Stomach smooth muscle (tissue), 2 donors: ENCODE results near the gene DNAJA2.

ENCODE experiments used
- H3K27ac ChIP-seq: one replicate; pipeline ENCODE4 v1.7.0; 2013; ENCODE audit warnings: mild to moderate bottlenecking, low read length, inconsistent platforms
- H3K27me3 ChIP-seq, 2 donors: one replicate each; pipeline ENCODE4 v1.7.0; 2013; ENCODE audit warnings: low read length in 2 of 2; ENCODE audit not compliant: insufficient read depth in 2 of 2, control insufficient read depth in 1 of 2
- H3K36me3 ChIP-seq, 2 donors: one replicate each; pipeline ENCODE4 v1.7.0; 2013; ENCODE audit warnings: low read length in 2 of 2; ENCODE audit not compliant: control insufficient read depth in 2 of 2, insufficient read depth in 2 of 2
- H3K4me1 ChIP-seq: one replicate; pipeline ENCODE4 v1.7.0; 2013; ENCODE audit warnings: low read length; ENCODE audit not compliant: control insufficient read depth, insufficient read depth
- H3K4me3 ChIP-seq, 2 donors: one replicate each; pipeline ENCODE4 v1.7.0; 2013; ENCODE audit warnings: low read length in 2 of 2
- H3K9ac ChIP-seq, 2 donors: one replicate each; pipeline ENCODE4 v1.7.0; 2013; ENCODE audit warnings: low read length in 2 of 2, mild to moderate bottlenecking in 1 of 2
- H3K9me3 ChIP-seq, 2 donors: one replicate each; pipeline ENCODE4 v1.7.0; 2013; ENCODE audit warnings: low read length in 2 of 2; ENCODE audit not compliant: control insufficient read depth in 2 of 2
- donor health status: healthy.
- donor health status: Pancreatic carcinoma.

The DNAJA2 gene

DNA sequence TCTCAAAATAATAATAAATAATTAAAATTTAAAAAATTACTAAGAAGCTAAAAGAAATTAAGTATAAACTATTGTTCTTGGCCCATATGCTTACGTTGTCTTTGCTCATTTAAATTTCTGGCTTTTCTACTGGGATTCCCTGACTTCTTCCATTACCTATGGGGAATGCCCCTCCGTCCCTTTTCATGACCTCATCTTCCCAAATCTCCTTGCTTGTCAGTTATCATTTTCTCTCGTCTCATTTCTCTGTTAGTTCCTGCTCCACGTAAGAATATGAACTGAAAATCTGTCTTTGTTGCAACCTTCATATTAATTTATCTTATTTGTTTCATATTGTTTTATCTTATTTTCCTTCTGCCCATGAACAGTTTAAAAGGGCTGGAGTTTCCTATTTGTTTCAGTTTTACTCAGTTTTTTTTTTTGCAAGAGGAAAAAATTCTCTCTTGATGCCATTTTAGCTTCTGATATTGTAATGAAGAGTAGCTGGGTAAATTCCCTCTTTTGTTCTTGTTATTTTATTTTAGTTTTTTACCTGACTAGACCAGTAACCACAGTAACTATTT is 2.5 kb upstream of the DNAJA2 start:
- peaks cover 17% of the 10 kb centered on the region for H3K4me1 ChIP-seq
- no peaks in the 10 kb centered on the region for H3K9me3 ChIP-seq
- no peaks in the 10 kb centered on the region for H3K27me3 ChIP-seq
- H3K36me3 ChIP-seq: peaks cover 0 to 2% of the 10 kb centered on the region in 2 donors
- no peak overlapping the region for H3K4me3 ChIP-seq
- H3K9ac ChIP-seq: no peak overlapping the region
- no peak overlapping the region for H3K27ac ChIP-seq

GRCh38 chr16:46975165-46975564 is 1.7 kb upstream of the DNAJA2 start:
- H3K27ac ChIP-seq: no peak overlapping the region
- H3K4me3 ChIP-seq: no peak overlapping the region
- H3K9me3 ChIP-seq: no peaks in the 10 kb centered on the region
- H3K4me1 ChIP-seq: peaks cover 20% of the 10 kb centered on the region
- H3K9ac ChIP-seq: no peak overlapping the region
- peaks cover 2 to 3% of the 10 kb centered on the region in 2 donors for H3K36me3 ChIP-seq
- no peaks in the 10 kb centered on the region for H3K27me3 ChIP-seq

DNA sequence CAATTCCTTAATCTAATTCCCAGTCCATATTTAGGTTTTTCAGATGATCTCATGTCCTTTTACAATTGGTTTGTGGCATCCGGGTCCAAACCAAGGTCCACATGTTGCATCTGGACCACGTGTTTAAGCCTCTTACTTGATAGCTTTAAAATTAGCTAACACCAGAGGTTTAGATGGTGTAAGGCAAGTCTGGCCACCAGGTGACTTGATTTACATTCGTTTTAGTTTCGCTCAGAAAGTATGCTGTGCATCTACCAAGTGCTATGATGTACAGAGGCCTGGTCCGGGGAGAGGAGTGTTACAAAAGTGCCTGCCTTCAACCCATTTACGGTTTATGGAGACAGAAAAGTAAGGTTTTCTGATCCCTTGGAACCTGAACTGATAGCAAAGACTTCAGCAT is 878 bp upstream of the DNAJA2 start:
- Histone ChIP-seq H3K4me3 (peak overlapping the region; percentile 67 to 86), H3K36me3 (peaks cover 2 to 4% of the 10 kb centered on the region in 2 donors), H3K4me1 (peaks cover 21% of the 10 kb centered on the region), H3K9me3 (no peaks in the 10 kb centered on the region), H3K27ac (peak overlapping the region; percentile 94), H3K27me3 (no peaks in the 10 kb centered on the region), H3K9ac (peak overlapping the region; percentile 84 to 97)

DNA sequence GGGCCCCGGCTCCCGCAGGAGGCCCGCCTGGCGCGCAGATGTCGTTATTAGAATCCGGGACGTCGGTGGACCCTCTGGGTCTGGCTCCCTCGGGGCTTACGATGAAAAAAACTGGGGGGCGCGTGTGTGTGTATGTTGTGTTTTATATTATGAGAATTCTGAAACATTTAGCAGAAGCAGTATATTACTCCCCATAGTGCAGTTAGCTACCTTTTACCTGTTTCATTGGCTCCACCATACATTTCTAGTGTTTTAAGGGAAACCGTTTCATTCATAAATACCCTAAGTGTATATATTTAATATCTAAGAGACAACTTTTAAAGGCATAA is 486 bp upstream of the DNAJA2 start:
- Histone ChIP-seq H3K27ac (peak overlapping the region; percentile 94), H3K9me3 (no peaks in the 10 kb centered on the region), H3K9ac (peak overlapping the region; percentile 84 to 97), H3K4me1 (peaks cover 21% of the 10 kb centered on the region), H3K4me3 (peak overlapping the region; percentile 67 to 86), H3K27me3 (no peaks in the 10 kb centered on the region), H3K36me3 (peaks cover 2 to 4% of the 10 kb centered on the region in 2 donors)

DNA sequence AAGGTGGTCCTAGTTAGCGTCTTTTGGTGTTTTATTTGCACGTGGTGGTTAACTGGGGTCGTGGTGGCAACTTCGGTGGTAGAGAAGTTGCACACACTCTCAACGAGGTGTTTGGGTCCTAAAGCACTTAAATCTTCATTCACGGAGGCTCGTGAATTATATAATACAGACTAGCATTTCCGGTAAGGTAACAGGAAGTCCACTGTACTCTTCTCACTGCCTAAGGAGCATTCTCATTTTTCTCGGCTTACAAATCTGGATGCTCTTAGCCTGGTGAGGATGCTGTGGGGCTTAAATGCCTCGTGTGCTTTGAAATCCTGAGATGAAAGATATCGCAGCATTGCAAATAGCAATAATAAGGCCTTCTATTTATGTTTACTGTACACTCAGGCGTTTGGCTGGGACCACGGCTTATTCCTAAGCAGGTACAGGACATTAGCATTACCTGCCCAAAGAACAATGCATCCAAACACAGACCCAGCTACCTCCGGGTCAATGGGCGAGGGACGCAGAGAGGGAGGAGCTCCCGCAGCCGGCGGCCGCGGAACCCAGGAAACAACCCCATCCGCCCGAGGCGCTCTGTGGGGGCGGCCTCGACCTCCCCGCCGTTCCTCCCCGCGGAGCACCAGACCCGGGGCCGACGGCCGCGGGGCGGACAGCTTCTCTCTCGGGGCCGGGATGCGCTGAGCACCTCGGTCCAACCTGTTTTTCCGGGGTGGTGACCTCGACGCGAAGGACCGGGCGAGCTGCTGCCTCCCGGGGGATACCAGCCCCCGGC is 856 bp downstream of the DNAJA2 start:
- Histone ChIP-seq H3K4me1 (peaks cover 21% of the 10 kb centered on the region), H3K9ac (peak overlapping the region; percentile 84 to 86), H3K27me3 (no peaks in the 10 kb centered on the region), H3K9me3 (no peaks in the 10 kb centered on the region), H3K36me3 (peaks cover 7 to 18% of the 10 kb centered on the region in 2 donors), H3K27ac (peak overlapping the region; percentile 94), H3K4me3 (peak overlapping the region; percentile 67 to 86)

GRCh38 chr16:46971271-46971670 is 2.2 kb downstream of the DNAJA2 start:
- H3K4me3 ChIP-seq: no peak overlapping the region
- H3K4me1 ChIP-seq: peaks cover 21% of the 10 kb centered on the region
- H3K36me3 ChIP-seq: peaks cover 18 to 31% of the 10 kb centered on the region in 2 donors
- H3K9me3 ChIP-seq: no peaks in the 10 kb centered on the region
- no peak overlapping the region for H3K27ac ChIP-seq
- no peaks in the 10 kb centered on the region for H3K27me3 ChIP-seq
- H3K9ac ChIP-seq: no peak overlapping the region

- Histone ChIP-seq H3K4me3 (no peak overlapping the region), H3K4me1 (peaks cover 21% of the 10 kb centered on the region), H3K9ac (no peak overlapping the region), H3K27ac (no peak overlapping the region), H3K36me3 (peaks cover 24 to 37% of the 10 kb centered on the region in 2 donors), H3K27me3 (no peaks in the 10 kb centered on the region), H3K9me3 (no peaks in the 10 kb centered on the region)
These were observed 3.4 kb downstream of the DNAJA2 start for GRCh38 chr16:46970089-46970488.

GRCh38 chr16:46968063-46968435 is 5.4 kb downstream of the DNAJA2 start:
- Histone ChIP-seq H3K27ac (no peak overlapping the region), H3K36me3 (peaks cover 42 to 50% of the 10 kb centered on the region in 2 donors), H3K4me1 (peaks cover 18% of the 10 kb centered on the region)

GRCh38 chr16:46962629-46963028 is 10.8 kb downstream of the DNAJA2 start:
- H3K4me1 ChIP-seq: peaks cover 3% of the 10 kb centered on the region
- no peaks in the 10 kb centered on the region for H3K27me3 ChIP-seq
- no peak overlapping the region for H3K27ac ChIP-seq
- no peak overlapping the region for H3K4me3 ChIP-seq
- no peak overlapping the region for H3K9ac ChIP-seq
- H3K9me3 ChIP-seq: no peaks in the 10 kb centered on the region
- H3K36me3 ChIP-seq: peaks cover 55 to 60% of the 10 kb centered on the region in 2 donors

More at GRCh38 chr16:46968063-46968435, 5.4 kb downstream of the DNAJA2 start:
- H3K9ac ChIP-seq: no peak overlapping the region
- no peak overlapping the region for H3K4me3 ChIP-seq
- H3K9me3 ChIP-seq: no peaks in the 10 kb centered on the region
- no peaks in the 10 kb centered on the region for H3K27me3 ChIP-seq

- Histone ChIP-seq H3K9ac (peak overlapping the region in 1 of 2 donors; percentile 20), H3K4me1 (peaks cover 3% of the 10 kb centered on the region), H3K36me3 (peaks cover 53 to 58% of the 10 kb centered on the region in 2 donors), H3K27me3 (no peaks in the 10 kb centered on the region), H3K4me3 (no peak overlapping the region), H3K27ac (peak overlapping the region; percentile 7), H3K9me3 (no peaks in the 10 kb centered on the region)
These were observed 11.8 kb downstream of the DNAJA2 start for GRCh38 chr16:46961373-46962353.
